IPS-15b (cell line): ENCODE results near the gene ADD1.

Experiments used
- H3K27me3 ChIP-seq: one replicate; pipeline ENCODE4 v1.6.1; 2013; ENCODE audit warnings: low read length; ENCODE audit not compliant: control insufficient read depth, insufficient read depth
- H3K36me3 ChIP-seq: one replicate; pipeline ENCODE4 v1.6.1; 2013; ENCODE audit warnings: low read length; ENCODE audit not compliant: control insufficient read depth, insufficient read depth
- H3K4me1 ChIP-seq: one replicate; pipeline ENCODE4 v1.6.1; 2013; ENCODE audit warnings: mild to moderate bottlenecking, low read length; ENCODE audit not compliant: control insufficient read depth, insufficient read depth
- H3K4me3 ChIP-seq: one replicate; pipeline ENCODE4 v1.5.1; 2013; ENCODE audit warnings: low read depth, low read length
- H3K9ac ChIP-seq: one replicate; pipeline ENCODE4 v1.6.1; 2013; ENCODE audit warnings: low read depth, mild to moderate bottlenecking, low read length
- H3K9me3 ChIP-seq: one replicate; pipeline ENCODE4 v1.6.1; 2013; ENCODE audit warnings: mild to moderate bottlenecking, low read length; ENCODE audit not compliant: control insufficient read depth, insufficient read depth

The ADD1 gene, protein sequence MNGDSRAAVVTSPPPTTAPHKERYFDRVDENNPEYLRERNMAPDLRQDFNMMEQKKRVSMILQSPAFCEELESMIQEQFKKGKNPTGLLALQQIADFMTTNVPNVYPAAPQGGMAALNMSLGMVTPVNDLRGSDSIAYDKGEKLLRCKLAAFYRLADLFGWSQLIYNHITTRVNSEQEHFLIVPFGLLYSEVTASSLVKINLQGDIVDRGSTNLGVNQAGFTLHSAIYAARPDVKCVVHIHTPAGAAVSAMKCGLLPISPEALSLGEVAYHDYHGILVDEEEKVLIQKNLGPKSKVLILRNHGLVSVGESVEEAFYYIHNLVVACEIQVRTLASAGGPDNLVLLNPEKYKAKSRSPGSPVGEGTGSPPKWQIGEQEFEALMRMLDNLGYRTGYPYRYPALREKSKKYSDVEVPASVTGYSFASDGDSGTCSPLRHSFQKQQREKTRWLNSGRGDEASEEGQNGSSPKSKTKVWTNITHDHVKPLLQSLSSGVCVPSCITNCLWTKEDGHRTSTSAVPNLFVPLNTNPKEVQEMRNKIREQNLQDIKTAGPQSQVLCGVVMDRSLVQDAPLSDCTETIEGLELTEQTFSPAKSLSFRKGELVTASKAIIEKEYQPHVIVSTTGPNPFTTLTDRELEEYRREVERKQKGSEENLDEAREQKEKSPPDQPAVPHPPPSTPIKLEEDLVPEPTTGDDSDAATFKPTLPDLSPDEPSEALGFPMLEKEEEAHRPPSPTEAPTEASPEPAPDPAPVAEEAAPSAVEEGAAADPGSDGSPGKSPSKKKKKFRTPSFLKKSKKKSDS

DNA sequence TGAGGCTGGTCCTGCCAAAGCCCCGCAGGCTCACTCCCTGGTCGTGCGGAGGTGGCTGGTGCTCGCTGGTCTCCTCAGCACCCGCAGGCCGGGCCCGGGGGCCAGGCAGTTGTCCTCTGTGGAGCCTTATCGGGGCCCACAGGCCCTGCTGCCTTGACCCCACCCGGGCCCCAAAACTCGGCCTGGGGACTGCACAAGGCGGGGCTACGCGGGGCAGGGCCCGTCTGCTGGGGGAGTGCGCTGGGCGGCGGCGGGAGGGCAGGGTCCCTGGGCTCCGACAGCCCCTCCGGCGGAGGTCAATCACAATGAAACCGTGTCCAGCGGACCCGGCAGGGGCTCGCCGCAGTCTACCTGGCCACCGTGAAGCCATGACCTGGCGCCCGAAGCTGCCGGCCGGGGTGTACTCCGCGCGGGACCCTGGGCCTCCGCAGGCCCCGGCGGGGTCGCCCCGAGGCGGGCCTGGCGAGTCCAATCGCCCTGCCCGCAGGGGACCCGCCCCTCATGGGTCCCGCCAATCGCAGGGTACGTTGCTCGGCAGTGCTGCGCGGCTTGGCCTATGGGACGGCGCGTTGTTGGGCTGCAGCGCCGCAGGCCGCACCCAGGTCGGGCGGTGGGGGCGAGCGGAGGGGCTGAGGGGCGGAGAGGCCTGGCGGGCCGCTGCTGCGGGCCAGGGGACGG lies at the start of gene ADD1:
Gene ADD1, plus strand, starts transcription at position 582 of the 678 bp plus-strand sequence. CDS start 32,072 bp downstream, outside the sequence.
- no peaks in the 10 kb centered on the region for H3K36me3 ChIP-seq
- peaks cover 2% of the 10 kb centered on the region for H3K4me1 ChIP-seq
- peak within 1 kb of the TSS; percentile 79 for H3K4me3 ChIP-seq
- H3K9me3 ChIP-seq = no peaks in the 10 kb centered on the region
- peak within 1 kb of the TSS; percentile 74 for H3K9ac ChIP-seq
- H3K27me3 ChIP-seq = no peaks in the 10 kb centered on the region

DNA sequence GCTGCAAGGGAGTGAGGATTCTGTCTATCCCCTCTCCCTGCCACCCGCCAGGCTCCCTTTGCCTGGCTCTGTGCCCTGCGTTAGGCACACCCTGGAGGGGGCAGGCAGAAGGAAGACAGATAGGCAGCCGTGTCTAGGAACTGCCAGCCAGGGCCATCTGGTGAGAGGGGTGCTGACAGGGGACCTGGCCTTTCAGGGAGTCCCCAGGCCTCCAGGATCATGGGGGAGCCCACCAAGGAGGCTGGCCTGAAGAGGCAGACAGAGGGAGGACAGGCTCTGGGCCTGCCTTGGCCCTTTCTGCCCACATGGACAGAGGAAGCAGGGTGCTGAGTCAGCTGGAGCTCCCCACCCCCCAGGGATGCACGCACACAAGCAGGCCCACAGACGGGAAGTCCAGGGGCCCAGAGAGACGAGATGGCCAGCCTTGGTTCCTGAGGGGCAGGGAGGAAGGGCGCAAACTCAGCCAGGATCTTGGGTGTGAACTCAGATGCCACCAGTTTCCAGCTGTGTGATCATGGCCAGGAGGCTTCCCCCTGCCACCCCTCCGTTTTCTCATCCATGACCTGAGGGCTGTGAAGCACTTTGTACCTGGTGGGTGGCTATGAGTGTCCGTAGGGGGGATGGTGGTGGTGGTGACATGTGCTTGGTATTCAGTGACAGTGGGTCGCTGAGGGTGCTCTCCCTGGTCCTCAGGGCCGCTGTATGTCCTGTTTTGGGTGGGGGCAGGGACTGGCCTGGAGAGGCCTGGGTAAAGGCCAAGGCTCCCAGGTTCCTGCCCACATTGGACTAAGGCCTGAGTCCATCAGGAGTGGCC lies 49.0 kb upstream of the ADD1 start:
- Histone ChIP-seq H3K9ac (no peak overlapping the region), H3K4me1 (no peaks in the 10 kb centered on the region)

DNA sequence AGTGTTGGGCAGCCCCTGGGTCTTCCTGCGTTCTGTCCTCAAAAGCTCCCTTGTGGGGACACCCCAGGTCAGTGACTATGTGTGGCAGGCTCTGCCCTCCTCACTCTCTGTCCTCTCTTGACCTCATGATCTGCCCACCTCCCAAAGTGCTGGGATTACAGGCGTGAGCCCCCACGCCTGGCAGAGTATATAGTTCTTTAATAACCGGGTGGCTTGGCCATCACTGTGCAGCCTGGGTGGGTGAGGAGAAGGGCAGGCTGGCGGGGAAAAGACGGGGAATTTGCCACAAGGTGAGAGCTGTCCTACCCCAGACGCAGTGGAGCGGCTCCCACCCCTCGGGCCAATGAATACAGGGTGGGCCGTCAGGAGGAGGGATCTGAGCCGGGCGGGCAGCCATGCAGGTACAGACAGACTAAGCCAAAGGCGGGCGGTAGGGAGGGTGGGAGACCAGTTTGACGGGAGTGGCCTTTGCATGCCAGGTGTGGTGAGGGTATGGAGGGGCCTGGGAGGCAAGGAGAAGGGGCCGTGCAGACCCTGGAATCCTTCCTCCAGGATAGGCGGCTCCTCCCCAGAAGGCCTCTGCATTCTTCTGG lies 48.2 kb upstream of the ADD1 start:
- Histone ChIP-seq H3K27me3 (peaks cover 11% of the 10 kb centered on the region), H3K4me1 (no peaks in the 10 kb centered on the region), H3K36me3 (no peaks in the 10 kb centered on the region), H3K9me3 (no peaks in the 10 kb centered on the region), H3K4me3 (no peak overlapping the region), H3K9ac (no peak overlapping the region)

More for the DNA sequence above, 49.0 kb upstream of the ADD1 start:
- Histone ChIP-seq H3K9me3 (no peaks in the 10 kb centered on the region), H3K36me3 (no peaks in the 10 kb centered on the region), H3K27me3 (peaks cover 11% of the 10 kb centered on the region), H3K4me3 (no peak overlapping the region)

DNA sequence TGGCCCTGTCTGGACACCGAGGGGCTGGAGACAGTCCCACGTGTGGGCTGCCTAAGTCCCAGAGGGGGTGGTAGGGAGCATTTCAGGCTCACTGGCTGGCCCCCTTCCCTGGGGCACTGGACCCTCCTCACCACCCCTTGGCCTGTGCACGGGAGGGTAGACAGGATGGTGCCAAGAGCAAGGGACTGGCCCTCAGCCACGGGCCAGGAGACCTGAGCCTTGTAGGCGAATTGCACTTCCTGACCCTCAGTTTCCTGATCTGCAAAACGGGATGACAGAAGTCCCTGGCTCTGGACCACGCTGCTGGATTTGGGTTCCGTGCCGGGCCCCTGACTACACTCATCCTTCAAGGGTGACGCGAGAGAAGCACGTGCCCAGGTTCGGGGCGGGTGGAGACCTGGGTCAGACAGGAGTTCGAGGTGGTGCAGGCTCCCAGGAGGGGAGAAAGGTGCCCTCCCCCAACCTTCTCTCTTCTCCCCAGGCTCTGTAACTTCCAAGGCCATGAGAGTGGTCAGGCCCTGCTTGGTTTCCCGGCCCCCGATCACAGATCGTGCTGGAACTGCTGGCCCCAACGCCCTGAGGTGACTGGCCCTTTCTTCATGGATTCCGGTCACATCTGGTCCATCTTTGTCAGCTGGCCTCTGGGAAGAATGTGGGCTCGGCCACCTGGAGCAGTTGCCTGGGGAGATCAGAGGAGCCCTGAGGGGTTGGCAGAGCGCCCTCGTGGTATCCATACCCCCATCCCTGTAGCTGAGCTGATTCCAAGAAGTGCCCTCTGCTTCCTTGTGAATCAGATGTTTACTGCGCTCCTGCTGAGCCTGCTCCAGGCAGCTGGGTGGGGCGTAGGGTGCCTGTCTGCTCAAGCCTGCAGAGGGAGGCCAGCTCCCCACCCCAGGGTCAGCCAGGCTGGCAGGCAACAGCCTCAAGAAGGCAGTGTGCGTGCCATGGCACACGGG lies 47.5 kb upstream of the ADD1 start:
- H3K36me3 ChIP-seq = no peaks in the 10 kb centered on the region
- peaks cover 11% of the 10 kb centered on the region for H3K27me3 ChIP-seq
- H3K9ac ChIP-seq = no peak overlapping the region
- H3K9me3 ChIP-seq = no peaks in the 10 kb centered on the region
- H3K4me1 ChIP-seq = no peaks in the 10 kb centered on the region
- no peak overlapping the region for H3K4me3 ChIP-seq

DNA sequence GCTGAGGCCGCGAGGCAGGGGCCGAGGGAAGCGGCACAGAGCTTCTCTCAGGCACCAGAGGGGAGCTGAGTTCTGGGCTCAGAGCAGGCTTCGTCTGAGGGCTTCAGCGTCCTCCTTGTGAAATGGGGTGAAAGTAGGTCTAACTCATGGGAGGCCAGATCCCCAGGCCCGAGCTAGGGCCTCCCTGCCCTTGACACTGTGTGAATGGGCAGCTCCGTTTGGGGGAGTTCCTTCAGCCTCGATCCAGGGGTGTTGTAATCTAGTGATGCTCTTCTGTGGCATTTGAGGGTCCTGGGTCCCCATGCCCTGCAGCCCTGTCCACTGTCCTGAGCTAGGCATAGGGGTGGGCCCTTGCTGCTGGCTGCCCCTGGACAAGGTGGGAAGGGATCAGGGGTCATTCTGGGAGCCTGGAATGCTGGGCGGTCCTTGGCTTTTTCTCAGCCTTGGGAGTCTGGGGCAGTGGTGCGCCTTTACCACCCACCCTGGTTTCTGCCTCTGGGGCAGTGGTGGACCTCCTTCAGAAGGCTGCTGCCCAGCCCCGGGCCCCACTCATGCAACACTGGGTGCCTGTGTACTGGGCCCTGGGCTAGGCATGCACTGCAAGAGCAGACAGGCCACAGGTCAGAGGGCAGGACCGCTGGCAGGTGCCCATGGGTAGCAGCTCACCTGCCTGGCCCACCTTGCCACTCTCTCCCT lies 46.6 kb upstream of the ADD1 start:
- Histone ChIP-seq H3K4me1 (no peaks in the 10 kb centered on the region), H3K27me3 (peaks cover 11% of the 10 kb centered on the region), H3K9me3 (no peaks in the 10 kb centered on the region), H3K4me3 (no peak overlapping the region), H3K9ac (no peak overlapping the region), H3K36me3 (no peaks in the 10 kb centered on the region)

DNA sequence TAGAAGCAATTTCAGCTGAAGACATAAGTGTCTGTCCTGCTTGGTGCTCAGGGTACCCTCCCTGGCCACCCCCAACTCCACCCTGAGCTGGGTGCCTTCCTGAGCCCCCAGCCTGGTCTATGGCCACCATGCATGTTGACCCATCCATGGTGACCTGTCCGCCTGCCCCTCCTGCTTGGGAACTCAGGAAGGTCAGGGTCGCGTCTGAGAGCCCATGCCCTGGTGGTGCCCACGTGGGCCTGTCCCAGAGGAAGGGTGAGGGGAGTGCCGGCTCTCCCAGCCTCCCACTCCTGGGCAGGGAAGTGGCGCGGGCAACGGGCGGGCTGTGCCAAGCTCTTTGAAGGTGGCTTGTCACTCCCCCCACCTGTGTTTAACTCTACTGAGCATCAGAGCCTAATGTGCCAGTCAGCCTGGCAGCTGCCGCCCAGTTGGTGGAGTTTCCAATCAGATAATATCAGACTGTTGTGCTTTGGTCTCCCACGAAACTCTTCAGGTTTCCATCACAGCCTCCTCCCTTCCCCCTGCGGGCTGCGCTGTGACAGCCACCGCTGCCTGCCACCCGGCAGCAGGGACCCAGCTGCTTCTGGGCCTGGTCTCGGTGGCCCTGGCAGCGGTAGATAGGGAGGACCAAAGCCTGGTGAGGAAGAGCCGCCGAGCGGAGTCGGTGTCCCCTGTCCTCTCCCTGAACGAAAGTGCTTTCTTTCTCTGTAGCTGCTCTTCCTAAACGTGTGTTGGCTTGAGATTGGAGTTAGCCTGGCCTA lies 45.9 kb upstream of the ADD1 start:
- Histone ChIP-seq H3K4me3 (no peak overlapping the region), H3K27me3 (peaks cover 7% of the 10 kb centered on the region), H3K4me1 (no peaks in the 10 kb centered on the region), H3K9ac (no peak overlapping the region), H3K36me3 (no peaks in the 10 kb centered on the region), H3K9me3 (no peaks in the 10 kb centered on the region)

DNA sequence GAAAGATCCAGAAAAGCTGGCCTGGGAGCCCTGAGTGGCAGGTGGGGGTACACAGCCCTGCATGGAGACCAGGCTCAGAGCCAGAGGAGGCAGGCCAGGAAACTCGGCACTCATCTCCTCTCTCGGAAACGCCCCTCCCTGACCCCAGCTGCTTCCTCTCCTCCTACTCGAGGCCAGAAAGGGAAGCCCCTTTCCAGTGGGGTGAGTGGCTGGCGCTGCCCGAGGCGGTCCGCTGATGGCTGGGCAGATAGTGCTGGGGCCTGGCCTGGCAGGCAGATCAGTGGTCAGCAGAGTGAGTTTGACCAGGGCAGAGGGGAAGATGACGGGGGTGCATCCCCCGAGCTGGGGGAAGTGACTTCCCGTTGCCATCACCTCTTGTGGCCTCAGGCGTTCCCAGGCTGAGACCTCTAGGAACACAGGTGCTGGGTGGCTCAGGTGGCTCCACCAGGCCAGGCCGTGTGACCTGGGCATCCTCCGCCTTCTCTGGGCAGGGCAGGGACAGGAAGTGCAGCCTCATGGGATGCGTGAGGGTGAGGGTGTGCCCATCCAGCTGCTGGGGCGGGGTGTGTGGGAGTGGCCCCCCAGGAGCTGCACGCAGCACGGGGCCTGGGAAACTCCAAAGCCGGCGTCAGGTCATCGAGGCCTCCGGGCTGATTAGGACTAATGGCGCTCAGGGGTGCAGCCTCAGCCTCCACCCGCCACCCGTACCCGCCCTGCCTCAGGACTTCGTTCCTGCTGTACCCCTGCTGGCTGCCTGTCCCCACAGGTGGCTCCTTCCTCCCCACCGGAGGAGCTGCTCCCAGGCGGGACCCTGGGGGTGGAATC lies 45.0 kb upstream of the ADD1 start:
- no peak overlapping the region for H3K4me3 ChIP-seq
- H3K9me3 ChIP-seq = no peaks in the 10 kb centered on the region
- H3K27me3 ChIP-seq = peaks cover 6% of the 10 kb centered on the region
- no peaks in the 10 kb centered on the region for H3K4me1 ChIP-seq
- no peaks in the 10 kb centered on the region for H3K36me3 ChIP-seq
- no peak overlapping the region for H3K9ac ChIP-seq

DNA sequence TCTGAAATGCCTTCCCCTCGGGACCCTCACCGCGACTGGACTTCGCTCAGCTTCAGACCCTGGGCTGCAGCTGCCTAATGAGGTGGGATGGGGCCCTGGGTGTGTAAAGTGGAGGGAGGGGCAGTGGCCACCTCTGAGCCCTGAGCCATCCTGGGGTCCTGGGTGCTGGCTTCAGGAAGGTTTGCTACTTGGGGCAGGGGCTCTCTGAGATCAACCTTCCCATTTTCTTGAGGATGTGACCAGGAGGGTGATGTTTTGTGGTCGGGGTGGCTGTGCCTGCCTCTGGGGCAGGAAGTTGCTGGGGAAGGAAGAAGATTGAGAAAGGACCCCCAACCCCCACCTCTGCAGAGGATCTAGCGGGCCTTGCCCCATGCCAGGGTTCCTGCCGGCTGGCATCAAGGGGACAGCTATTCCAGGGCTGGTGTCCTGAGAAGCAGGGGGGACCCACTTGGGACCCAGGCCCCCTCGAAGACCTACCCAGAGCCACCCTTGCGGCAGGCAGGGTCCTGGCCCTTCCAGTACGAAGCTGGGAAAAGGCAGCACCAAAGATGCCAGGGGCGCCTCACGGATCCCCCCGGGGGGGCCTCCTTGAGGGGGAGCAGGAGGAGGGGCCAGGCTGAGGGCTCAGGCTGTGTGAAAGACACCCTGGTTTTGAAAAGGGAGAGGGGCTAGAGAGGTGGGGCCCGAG lies 44.3 kb upstream of the ADD1 start:
- Histone ChIP-seq H3K9me3 (no peaks in the 10 kb centered on the region), H3K4me1 (no peaks in the 10 kb centered on the region), H3K27me3 (no peaks in the 10 kb centered on the region), H3K9ac (no peak overlapping the region), H3K4me3 (no peak overlapping the region), H3K36me3 (no peaks in the 10 kb centered on the region)
